Activated T-cell treated with anti-CD3 and anti-CD28 coated beads for 1 hour (primary cell): ENCODE results near the gene PLXNA2.

ENCODE experiments used
- DNase-seq: peaks from one replicate; pipeline ENCODE4 v3.0.0-alpha.2; 2020; ENCODE audit warnings: low read depth

PLXNA2 gene

GRCh38 chr1:208179263-208179816, 64.8 kb downstream of the PLXNA2 start:
- DNase-seq, result no peak

DNA sequence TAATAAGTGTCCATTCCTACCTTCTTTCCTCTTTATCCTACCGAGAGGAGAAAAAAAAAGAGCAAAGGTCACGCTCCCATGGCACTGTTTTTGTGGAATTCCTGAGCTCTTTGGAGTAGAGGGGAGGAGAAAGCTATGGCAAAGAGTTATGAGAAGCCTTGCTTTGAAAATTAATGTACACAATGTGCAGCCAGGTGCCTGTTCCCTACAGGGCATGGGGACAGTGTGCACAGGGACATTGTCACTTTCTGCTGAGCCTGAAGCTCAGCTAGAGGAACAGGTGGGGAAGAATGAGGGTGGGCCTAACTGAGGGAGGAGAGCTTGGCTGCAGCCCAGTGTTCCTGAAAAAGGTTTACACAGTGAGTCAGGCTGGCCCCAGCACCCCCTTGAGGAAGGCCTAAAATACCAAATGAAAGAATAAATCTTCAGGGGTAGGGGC, 66.1 kb downstream of the PLXNA2 start:
- DNase-seq, result no peak

DNA sequence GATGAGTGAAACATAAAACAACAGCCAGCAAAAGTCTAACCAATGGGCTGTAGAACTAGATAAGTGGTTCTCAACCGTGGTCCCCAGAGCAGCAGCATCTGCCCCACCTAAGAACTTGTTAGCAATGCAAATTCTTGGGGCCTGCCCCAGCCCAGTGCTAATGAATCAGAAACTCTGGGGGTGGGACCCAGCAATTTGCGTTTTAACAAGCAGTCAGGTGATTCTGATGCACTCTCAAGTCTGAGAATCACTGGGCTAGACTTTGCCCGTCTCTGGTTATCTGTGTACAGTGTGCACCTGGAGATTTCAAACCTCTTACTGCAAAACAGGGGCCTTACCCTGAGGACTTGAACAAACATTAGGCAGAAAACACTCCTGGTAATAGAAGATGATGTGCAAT, 66.5 kb downstream of the PLXNA2 start:
- DNase-seq, result no peak

GRCh38 chr1:208176649-208177048, 67.5 kb downstream of the PLXNA2 start:
- DNase-seq, result no peak

GRCh38 chr1:208175508-208175895, 68.7 kb downstream of the PLXNA2 start:
- DNase-seq, result no peak

DNA sequence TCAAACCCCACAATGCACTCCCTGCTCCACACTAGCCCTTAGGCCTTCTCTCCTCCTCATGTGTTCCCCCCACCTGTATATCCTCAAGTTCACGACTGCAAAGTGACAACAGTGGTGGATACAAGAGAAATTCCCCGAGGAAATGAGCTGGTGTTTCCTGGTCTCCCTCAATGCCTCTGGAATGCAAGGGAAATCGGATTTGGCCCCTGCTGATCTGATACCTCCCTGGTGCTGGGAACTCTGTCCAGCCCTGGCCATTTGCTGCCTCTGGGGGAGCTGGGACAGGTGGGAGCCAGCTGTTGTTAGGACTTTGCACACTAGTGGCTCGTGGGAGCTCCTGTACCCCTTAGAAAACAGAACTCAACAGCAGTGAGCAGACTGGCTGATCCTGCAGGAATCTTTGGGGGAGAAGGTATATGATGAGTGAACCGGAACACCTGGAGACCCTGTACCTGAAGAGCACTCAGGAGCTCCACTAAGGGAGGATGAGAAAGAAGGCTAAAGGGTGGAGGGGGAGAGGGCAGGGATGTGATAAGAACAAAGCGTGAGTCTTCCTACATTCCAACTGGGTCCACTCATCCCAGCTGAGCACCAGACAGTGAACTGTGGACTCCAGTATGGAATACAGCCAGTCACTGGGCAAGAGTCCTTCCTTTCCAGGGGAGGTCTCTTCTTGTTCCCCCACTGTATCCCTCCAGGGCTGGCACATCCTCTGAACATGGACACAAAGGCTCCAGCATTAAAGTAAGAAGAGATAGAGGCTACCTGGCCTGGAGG, 69.3 kb downstream of the PLXNA2 start:
- no peak for DNase-seq

GRCh38 chr1:208174200-208174599, 70.0 kb downstream of the PLXNA2 start:
- no peak for DNase-seq

- DNase-seq, result no peak
These were observed 70.4 kb downstream of the PLXNA2 start for GRCh38 chr1:208173749-208174148.

- DNase-seq, result no peak
These were observed 71.6 kb downstream of the PLXNA2 start for GRCh38 chr1:208172423-208173145.

DNA sequence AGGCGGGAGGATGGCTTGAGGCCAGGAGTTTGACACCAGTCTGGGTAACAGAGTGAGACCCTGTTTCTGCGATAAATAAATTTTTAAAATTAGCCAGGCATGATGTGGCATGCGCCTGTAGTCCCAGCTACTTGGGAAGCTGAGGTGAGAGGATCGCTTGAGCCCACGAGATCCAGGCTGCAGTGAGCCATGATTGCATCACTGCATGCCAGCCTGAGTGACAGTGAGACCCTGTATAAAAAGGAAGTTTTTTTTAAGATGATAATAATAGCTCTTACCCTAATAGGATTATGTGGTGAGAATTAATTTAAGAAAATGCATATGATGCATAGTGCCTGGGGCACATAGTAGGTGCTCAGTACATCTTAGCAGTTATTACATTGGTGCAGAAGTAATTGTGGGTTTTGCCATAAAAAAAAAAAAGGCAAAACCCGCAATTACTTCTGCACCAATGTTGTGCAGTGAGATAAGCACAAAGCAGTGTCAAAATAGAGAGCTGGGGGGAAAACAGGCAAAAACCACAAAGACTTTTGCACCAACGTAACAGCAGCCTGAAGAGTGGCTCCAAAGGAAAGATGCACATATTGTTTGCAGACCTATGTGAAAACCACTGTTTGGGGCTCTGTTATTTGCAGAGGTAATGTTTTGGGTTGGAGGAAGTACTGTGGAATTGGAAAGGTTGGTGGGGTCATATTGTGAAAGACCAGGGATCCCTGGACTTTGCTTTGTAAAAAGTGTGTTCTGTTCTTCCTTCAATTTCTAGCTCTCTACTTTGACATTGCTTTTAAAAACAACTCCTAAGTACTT, 72.4 kb downstream of the PLXNA2 start:
- DNase-seq, result no peak

DNA sequence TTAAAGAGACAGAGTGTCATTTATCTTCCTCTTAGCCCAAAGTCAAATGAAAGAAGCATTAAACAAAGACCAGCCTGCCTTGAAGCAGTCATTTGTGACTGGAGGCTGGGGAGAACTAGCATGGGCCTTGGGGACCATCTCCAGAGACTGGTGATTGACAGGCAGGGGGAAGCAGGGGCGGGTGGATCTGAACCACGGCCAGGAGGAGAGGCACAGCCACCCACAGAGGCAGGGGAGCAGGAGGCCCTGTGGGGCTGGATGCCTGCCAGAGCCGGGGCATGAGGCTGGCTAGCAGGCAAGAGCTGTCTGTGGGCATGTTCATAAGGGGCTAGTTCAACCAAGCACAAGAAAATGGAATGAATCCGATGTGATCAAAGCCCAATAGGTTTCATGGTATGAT, 73.9 kb downstream of the PLXNA2 start:
- no peak for DNase-seq

DNA sequence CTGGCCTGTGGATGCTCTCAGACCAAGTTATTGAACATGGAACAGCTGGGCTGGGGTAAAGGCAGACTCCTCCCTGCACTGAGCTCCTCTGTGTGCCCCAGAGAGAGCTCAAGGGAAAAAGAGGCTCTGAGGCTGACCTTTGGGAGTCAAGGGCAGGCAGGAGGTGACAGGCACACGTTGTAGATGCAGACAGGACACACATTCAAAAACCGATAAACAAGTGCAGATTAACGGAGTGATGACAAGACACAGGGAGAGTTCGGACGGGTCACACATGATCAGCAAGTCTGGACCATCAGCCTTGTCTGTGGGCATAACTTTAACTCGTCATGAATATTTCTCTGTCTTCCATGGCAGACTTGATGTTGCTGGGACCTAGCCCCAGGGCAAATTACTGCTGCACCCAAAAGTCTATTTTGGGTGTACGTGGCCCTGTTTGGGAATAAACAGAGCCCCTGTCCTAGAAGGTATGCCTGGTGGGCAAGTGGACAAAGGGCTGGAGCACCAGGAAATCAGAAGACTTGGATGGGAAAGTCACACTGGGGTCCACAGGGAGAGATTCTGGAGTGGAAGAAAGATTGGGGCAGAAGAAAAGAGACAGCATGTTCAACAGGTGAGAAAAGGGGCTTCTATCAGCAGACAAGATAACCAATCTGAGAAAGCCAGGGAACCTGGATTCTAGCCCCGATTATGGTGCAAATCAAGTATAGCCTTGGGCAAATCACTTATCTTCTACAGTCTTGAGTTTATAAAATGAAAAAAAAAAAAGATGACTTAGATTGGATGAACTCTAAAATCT, 74.9 kb downstream of the PLXNA2 start:
- no peak for DNase-seq

DNA sequence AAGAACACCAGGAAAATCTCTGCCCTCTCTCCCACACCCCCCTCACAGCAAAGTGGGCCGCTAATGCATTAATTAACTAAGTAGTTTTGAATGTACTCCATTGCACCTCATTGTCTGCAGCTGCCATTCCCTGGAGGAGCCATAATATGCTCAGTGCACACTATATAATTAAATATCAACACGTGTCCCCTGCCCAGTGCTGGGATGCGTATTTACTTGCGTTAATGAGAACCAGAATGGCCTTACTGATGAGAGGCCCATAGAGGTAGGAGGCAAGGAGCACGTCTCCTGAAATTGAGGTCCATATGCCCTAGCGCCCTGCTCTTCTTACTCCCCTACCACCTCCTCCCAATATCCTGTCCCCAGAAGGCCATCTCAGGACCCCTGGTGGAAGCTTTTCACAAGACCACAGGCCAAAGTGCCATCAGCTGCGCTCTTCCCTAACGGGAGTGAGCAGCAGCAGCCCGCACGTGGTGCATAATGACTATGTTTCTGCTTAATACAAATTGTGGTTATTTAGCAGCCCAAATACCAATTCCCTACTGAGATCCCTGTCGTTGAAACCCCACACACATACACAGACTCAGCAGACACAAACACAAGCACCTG, 76.8 kb downstream of the PLXNA2 start:
- no peak for DNase-seq

DNA sequence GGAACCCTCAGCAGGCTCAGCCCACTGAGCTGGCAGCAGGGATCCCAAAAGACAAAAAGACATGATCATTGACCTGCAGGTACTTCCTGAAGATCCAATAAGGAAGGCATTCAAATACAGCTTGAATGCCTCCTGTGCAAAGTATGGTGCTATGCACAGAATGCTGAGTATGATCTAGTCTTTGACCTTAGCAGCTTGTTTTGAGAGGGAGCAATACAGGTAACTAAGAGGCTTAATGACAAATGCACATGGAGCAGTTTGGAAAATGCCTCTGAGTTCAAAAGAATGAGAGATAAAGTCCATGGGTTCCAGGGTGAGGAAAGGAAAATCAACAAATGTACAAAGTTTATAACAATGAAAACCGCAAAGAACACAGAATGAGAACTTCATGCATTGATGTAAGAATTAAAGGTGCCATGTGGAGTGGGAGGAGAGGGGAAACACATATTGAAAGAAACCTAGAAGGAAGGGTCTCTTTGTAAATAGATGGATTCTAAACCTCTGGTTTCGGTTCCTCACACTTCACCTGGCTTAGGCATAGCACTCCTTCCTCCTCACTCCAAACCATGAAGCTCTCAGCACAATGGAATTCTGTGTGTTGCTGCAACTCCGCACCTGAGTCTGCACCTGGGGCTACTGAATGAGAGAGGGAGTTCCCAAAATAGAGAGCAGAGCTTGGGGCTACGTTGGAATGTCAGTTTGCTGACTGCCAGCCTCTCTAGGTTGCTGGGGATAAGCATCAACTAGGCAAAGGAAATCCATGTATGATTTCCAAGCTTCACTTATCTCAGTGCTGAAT, 77.6 kb downstream of the PLXNA2 start:
- DNase-seq, result no peak

DNA sequence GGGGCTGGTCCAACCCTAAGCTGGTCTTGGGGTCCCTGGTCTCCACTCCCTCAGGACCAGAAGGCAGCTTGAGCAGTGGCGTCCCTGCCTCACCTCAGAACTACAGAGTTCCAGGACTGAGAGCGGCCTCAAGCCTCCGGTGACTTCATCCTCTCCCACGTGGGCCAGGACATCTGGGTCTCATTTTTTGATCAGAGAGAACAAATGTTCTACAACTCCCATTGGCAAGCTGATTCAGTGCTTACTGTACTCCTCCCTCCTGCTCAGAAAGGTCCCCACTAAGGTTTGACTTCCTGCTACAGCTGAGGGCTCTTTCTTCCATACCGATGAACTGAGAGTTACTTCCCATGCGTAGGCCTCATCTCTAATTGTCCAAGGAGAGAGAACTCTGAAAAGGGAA, 78.5 kb downstream of the PLXNA2 start:
- no peak for DNase-seq

GRCh38 chr1:208164609-208165008, 79.6 kb downstream of the PLXNA2 start:
- DNase-seq, result no peak

DNA sequence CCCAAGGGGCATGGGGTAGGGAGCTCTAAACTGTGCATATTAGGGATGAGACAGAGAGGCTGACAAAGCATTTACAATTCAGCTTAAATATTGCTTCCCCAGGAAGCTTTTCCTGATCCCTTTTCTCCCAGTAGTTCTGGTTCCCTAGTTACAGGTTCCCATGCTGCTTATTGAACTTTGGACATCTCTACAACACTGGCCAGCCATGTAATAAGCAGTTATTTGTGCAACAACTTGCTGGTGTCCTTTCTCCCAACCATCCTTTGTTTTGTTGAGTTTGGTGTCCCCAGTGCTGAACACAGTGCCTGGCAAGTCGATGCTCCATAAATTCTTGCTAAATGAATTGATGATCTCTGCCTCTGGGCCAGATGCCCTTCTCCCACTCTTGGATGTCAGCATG, 80.6 kb downstream of the PLXNA2 start:
- no peak for DNase-seq

- DNase-seq, result no peak
These were observed 81.3 kb downstream of the PLXNA2 start for GRCh38 chr1:208162903-208163302.

GRCh38 chr1:208161656-208162375, 82.4 kb downstream of the PLXNA2 start:
- no peak for DNase-seq

- no peak for DNase-seq
These were observed 83.2 kb downstream of the PLXNA2 start for GRCh38 chr1:208161005-208161404.
